Islet precursor cell (in vitro differentiated cells): ENCODE results near the gene PSMG2.

ENCODE experiments used
- DNase-seq: peaks from one replicate; pipeline ENCODE4 v3.0.0-alpha.2; 2018

The PSMG2 gene

GRCh38 chr18:12767580-12768155, 64.8 kb downstream of the PSMG2 start:
- no peak for DNase-seq

- no peak for DNase-seq
Measured at GRCh38 chr18:12768625-12769024, 65.8 kb downstream of the PSMG2 start.

GRCh38 chr18:12769136-12769535, 66.3 kb downstream of the PSMG2 start:
- DNase-seq = peak; percentile 12

- peak; percentile 41 for DNase-seq
Measured at GRCh38 chr18:12769644-12770440, 67.0 kb downstream of the PSMG2 start.

GRCh38 chr18:12770469-12771219, 67.8 kb downstream of the PSMG2 start:
- DNase-seq = peak; percentile 41

- no peak for DNase-seq
Measured at GRCh38 chr18:12772111-12772510, 69.3 kb downstream of the PSMG2 start.

- DNase-seq = no peak
Measured at GRCh38 chr18:12773369-12773768, 70.5 kb downstream of the PSMG2 start.

- no peak for DNase-seq
Measured at GRCh38 chr18:12774982-12775381, 72.1 kb downstream of the PSMG2 start.
